Fibroblast of skin of abdomen (primary cell): ENCODE measurements around the gene CAMK2N2.

Source experiments
- DNase-seq: peaks from one replicate; pipeline ENCODE4 v3.0.0-alpha.2; 2013

The CAMK2N2 gene

GRCh38 chr3:184239708-184240107, 21.6 kb downstream of the CAMK2N2 start:
- no peak for DNase-seq

GRCh38 chr3:184239221-184239620, 22.1 kb downstream of the CAMK2N2 start:
- DNase-seq, result no peak

GRCh38 chr3:184238246-184238818, 23.0 kb downstream of the CAMK2N2 start:
- DNase-seq, result no peak

- no peak for DNase-seq
Observed at GRCh38 chr3:184237807-184238206, 23.5 kb downstream of the CAMK2N2 start.

GRCh38 chr3:184237211-184237610, 24.1 kb downstream of the CAMK2N2 start:
- no peak for DNase-seq

GRCh38 chr3:184236636-184237035, 24.7 kb downstream of the CAMK2N2 start:
- DNase-seq, result no peak

- DNase-seq, result no peak
Observed at GRCh38 chr3:184236033-184236410, 25.3 kb downstream of the CAMK2N2 start.

GRCh38 chr3:184235381-184236032, 25.8 kb downstream of the CAMK2N2 start:
- DNase-seq, result no peak

- no peak for DNase-seq
Observed at GRCh38 chr3:184234671-184235380, 26.5 kb downstream of the CAMK2N2 start.

GRCh38 chr3:184234224-184234623, 27.1 kb downstream of the CAMK2N2 start:
- peak; percentile 44 for DNase-seq

GRCh38 chr3:184233127-184233843, 28.1 kb downstream of the CAMK2N2 start:
- DNase-seq, result no peak

GRCh38 chr3:184231671-184232070, 29.7 kb downstream of the CAMK2N2 start:
- DNase-seq, result no peak

GRCh38 chr3:184230603-184231528, 30.5 kb downstream of the CAMK2N2 start:
- no peak for DNase-seq

GRCh38 chr3:184230081-184230602, 31.2 kb downstream of the CAMK2N2 start:
- no peak for DNase-seq

- peak; percentile 22 for DNase-seq
Observed at GRCh38 chr3:184229394-184230080, 31.8 kb downstream of the CAMK2N2 start, which contains the start of gene VWA5B2. TSS of gene VWA5B2 (plus strand) at chr3:184229585. CDS start at chr3:184230529, 944 bp downstream.

GRCh38 chr3:184228376-184229137, 32.8 kb downstream of the CAMK2N2 start:
- DNase-seq, result no peak

GRCh38 chr3:184227481-184227935, 33.8 kb downstream of the CAMK2N2 start:
- no peak for DNase-seq

GRCh38 chr3:184223946-184224345, 37.4 kb downstream of the CAMK2N2 start:
- DNase-seq, result no peak

- DNase-seq, result no peak
Observed at GRCh38 chr3:184222521-184222920, 38.8 kb downstream of the CAMK2N2 start.

GRCh38 chr3:184218814-184219213, 42.5 kb downstream of the CAMK2N2 start:
- DNase-seq, result no peak
